ENCODE data around the gene SOX12.

The SOX12 gene

GRCh38 chr20:361561-361960 lies 36.2 kb downstream of the SOX12 start:
- no peak overlapping the region for H2BK15ac ChIP-seq (ENCODE audit: low read depth, poor library complexity, severe bottlenecking)
- no peak overlapping the region for H3K14ac ChIP-seq (ENCODE audit: low read length in 2 of 2)
- no peak for DNase-seq
- no peak overlapping the region for H3K4me3 ChIP-seq (ENCODE audit: insufficient read depth in 1 of 2, low read depth in 1 of 2, low read length in 2 of 2)
- no peak overlapping the region for H2BK120ac ChIP-seq (ENCODE audit: low read depth, low read length)
- no peak overlapping the region for H2AK5ac ChIP-seq (ENCODE audit: low read length, severe bottlenecking)
- no peak overlapping the region for H3K4me2 ChIP-seq (ENCODE audit: low read length, poor library complexity, severe bottlenecking)
- H4K91ac ChIP-seq (ENCODE audit: low read length) = no peak overlapping the region
- no peak overlapping the region for H2AFZ ChIP-seq (ENCODE audit: low read depth, low read length)
- H4K8ac ChIP-seq (ENCODE audit: low read length) = no peak overlapping the region
- no peak overlapping the region for H2BK5ac ChIP-seq (ENCODE audit: low read depth, low read length, poor library complexity, severe bottlenecking)
- peaks cover 27% of the 10 kb centered on the region for H3K4me1 ChIP-seq (ENCODE audit: control insufficient read depth, insufficient read depth, low read depth, low read length)
- H3K27ac ChIP-seq (ENCODE audit: low read length, poor library complexity, severe bottlenecking) = no peak overlapping the region
- no peak overlapping the region for H3K18ac ChIP-seq (ENCODE audit: low read depth in 1 of 2, low read length in 2 of 2)
- no peak overlapping the region for H3K4ac ChIP-seq (ENCODE audit: low read depth in 1 of 2, low read length in 2 of 2)
- no peak overlapping the region for H3K23ac ChIP-seq (ENCODE audit: low read length in 2 of 2)
- 86% methylated on average over 8 of the region's 8 CpGs for WGBS
- H3K36me3 ChIP-seq (ENCODE audit: control insufficient read depth in 1 of 2, insufficient read depth in 2 of 2, low read depth in 1 of 2, low read length in 2 of 2) = peaks cover 0 to 7% of the 10 kb centered on the region in 2 experiments
- H2BK12ac ChIP-seq (ENCODE audit: low read length in 2 of 2) = no peak overlapping the region
- no peaks in the 10 kb centered on the region for H3K79me1 ChIP-seq (replicated peaks; ENCODE audit: low read length, poor library complexity, severe bottlenecking)
- no peaks in the 10 kb centered on the region for H3K9me3 ChIP-seq (ENCODE audit: control insufficient read depth, low read length)
- no peak overlapping the region for H3K9ac ChIP-seq (ENCODE audit: low read length)
- no peaks in the 10 kb centered on the region for H3K27me3 ChIP-seq (ENCODE audit: control insufficient read depth in 1 of 2, insufficient read depth in 1 of 2, low read length in 2 of 2)

DNA sequence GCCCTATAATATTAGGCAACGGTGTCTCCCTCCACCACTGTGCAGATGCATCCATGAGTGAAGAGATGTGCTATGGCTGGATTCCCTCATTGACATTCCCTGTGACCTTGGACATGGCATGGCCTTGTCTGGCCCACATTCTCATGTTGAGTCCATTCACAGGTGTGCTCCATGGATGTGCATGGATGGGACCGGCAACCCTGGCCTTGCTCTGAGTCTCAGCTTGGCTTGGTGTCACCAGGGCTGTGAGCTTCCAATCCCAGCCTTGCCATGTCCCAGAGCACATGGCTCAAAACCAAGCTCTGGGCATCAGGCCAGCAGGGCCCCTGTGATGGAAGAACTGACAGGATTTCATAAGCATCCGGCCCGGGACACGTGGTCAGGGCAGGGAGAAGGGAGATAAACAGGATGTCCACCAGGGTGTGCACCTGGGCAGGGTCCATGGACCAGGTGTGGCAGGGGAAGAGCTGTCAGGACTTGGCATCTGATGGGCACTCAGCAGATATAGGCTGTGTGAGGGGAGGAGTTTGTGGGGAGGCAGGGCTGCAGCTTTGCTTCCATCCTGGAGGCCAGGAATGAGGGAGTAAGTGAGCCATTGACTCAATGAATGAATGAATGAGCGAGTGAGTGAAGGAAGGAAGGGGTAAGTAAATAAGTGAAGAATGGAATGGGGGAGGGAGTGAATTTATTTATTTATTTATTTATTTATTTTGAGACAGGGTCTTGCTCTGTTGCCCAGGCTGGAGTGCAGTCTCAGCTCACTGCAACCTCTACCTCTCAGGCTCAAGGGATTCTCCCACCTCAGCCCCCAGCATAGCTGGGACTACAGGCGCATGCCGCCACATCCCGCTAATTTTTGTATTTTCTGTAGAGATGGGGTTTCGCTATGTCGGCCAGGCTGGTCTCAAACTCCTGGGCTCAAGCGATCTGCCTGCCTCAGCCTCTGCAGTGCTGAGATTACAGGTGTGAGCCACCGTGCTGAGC lies 37.2 kb downstream of the SOX12 start:
- H3K4me3 ChIP-seq (ENCODE audit: insufficient read depth in 1 of 2, low read depth in 1 of 2, low read length in 2 of 2) = no peak overlapping the region
- H4K91ac ChIP-seq (ENCODE audit: low read length) = peak overlapping the region; percentile 35
- H2BK12ac ChIP-seq (ENCODE audit: low read length in 2 of 2) = peak overlapping the region in 1 of 2 experiments; percentile 22
- no peak overlapping the region for H3K23ac ChIP-seq (ENCODE audit: low read length in 2 of 2)
- no peak overlapping the region for H3K4me2 ChIP-seq (ENCODE audit: low read length, poor library complexity, severe bottlenecking)
- no peaks in the 10 kb centered on the region for H3K36me3 ChIP-seq (ENCODE audit: control insufficient read depth in 1 of 2, insufficient read depth in 2 of 2, low read depth in 1 of 2, low read length in 2 of 2)
- peak; percentile 85 for DNase-seq
- 87% methylated on average over 13 of the region's 13 CpGs for WGBS
- H2AK5ac ChIP-seq (ENCODE audit: low read length, severe bottlenecking) = no peak overlapping the region
- peak overlapping the region in 1 of 2 experiments; percentile 30 for H3K14ac ChIP-seq (ENCODE audit: low read length in 2 of 2)
- no peaks in the 10 kb centered on the region for H3K79me1 ChIP-seq (replicated peaks; ENCODE audit: low read length, poor library complexity, severe bottlenecking)
- H3K27ac ChIP-seq (ENCODE audit: low read length, poor library complexity, severe bottlenecking) = no peak overlapping the region
- H4K8ac ChIP-seq (ENCODE audit: low read length) = peak overlapping the region; percentile 53
- H3K9me3 ChIP-seq (ENCODE audit: control insufficient read depth, low read length) = no peaks in the 10 kb centered on the region
- H3K4ac ChIP-seq (ENCODE audit: low read depth in 1 of 2, low read length in 2 of 2) = no peak overlapping the region
- no peak overlapping the region for H2BK15ac ChIP-seq (ENCODE audit: low read depth, poor library complexity, severe bottlenecking)
- peak overlapping the region in 1 of 2 experiments; percentile 76 for H3K18ac ChIP-seq (ENCODE audit: low read depth in 1 of 2, low read length in 2 of 2)
- no peaks in the 10 kb centered on the region for H3K27me3 ChIP-seq (ENCODE audit: control insufficient read depth in 1 of 2, insufficient read depth in 1 of 2, low read length in 2 of 2)
- H2AFZ ChIP-seq (ENCODE audit: low read depth, low read length) = no peak overlapping the region
- H2BK120ac ChIP-seq (ENCODE audit: low read depth, low read length) = no peak overlapping the region
- H2BK5ac ChIP-seq (ENCODE audit: low read depth, low read length, poor library complexity, severe bottlenecking) = no peak overlapping the region
- H3K9ac ChIP-seq (ENCODE audit: low read length) = no peak overlapping the region
- peaks cover 27% of the 10 kb centered on the region for H3K4me1 ChIP-seq (ENCODE audit: control insufficient read depth, insufficient read depth, low read depth, low read length)

- no peaks in the 10 kb centered on the region for H3K36me3 ChIP-seq (ENCODE audit: control insufficient read depth in 1 of 2, insufficient read depth in 2 of 2, low read depth in 1 of 2, low read length in 2 of 2)
- H3K4me3 ChIP-seq (ENCODE audit: insufficient read depth in 1 of 2, low read depth in 1 of 2, low read length in 2 of 2) = no peak overlapping the region
- H3K9ac ChIP-seq (ENCODE audit: low read length) = no peak overlapping the region
- H2BK5ac ChIP-seq (ENCODE audit: low read depth, low read length, poor library complexity, severe bottlenecking) = no peak overlapping the region
- peak overlapping the region in 1 of 2 experiments; percentile 30 for H3K14ac ChIP-seq (ENCODE audit: low read length in 2 of 2)
- H3K4me1 ChIP-seq (ENCODE audit: control insufficient read depth, insufficient read depth, low read depth, low read length) = peaks cover 27% of the 10 kb centered on the region
- H3K9me3 ChIP-seq (ENCODE audit: control insufficient read depth, low read length) = no peaks in the 10 kb centered on the region
- H3K18ac ChIP-seq (ENCODE audit: low read depth in 1 of 2, low read length in 2 of 2) = peak overlapping the region in 1 of 2 experiments; percentile 42
- H2AFZ ChIP-seq (ENCODE audit: low read depth, low read length) = no peak overlapping the region
- peak overlapping the region; percentile 6 to 45 for H2BK12ac ChIP-seq (ENCODE audit: low read length in 2 of 2)
- DNase-seq = peak; percentile 45
- H3K4ac ChIP-seq (ENCODE audit: low read depth in 1 of 2, low read length in 2 of 2) = peak overlapping the region in 1 of 2 experiments; percentile 61
- H3K79me1 ChIP-seq (replicated peaks; ENCODE audit: low read length, poor library complexity, severe bottlenecking) = no peaks in the 10 kb centered on the region
- peak overlapping the region; percentile 79 for H4K91ac ChIP-seq (ENCODE audit: low read length)
- H3K23ac ChIP-seq (ENCODE audit: low read length in 2 of 2) = no peak overlapping the region
- peak overlapping the region; percentile 10 for H4K8ac ChIP-seq (ENCODE audit: low read length)
- H3K27me3 ChIP-seq (ENCODE audit: control insufficient read depth in 1 of 2, insufficient read depth in 1 of 2, low read length in 2 of 2) = no peaks in the 10 kb centered on the region
- H3K27ac ChIP-seq (ENCODE audit: low read length, poor library complexity, severe bottlenecking) = no peak overlapping the region
- H2BK120ac ChIP-seq (ENCODE audit: low read depth, low read length) = no peak overlapping the region
- 92% methylated on average over 13 of the region's 13 CpGs for WGBS
- H3K4me2 ChIP-seq (ENCODE audit: low read length, poor library complexity, severe bottlenecking) = no peak overlapping the region
- no peak overlapping the region for H2AK5ac ChIP-seq (ENCODE audit: low read length, severe bottlenecking)
- H2BK15ac ChIP-seq (ENCODE audit: low read depth, poor library complexity, severe bottlenecking) = no peak overlapping the region
These were observed 38.1 kb downstream of the SOX12 start for GRCh38 chr20:363319-364078.
